Sciatic nerve (tissue), 2 donors: Measurements from ENCODE around the gene SPRR3. TPM values are rescaled to one million over a fixed set of nuclear protein-coding genes. Genes with fewer than 3 reads are reported as not detected.
"Not testable (repeated sequence)": the region's sequence is repeated elsewhere in the genome, so short reads cannot be mapped to it uniquely, and the experiment has no call there.

ENCODE experiments used
- ATAC-seq: fragments of 200-7000 bp; cut with Tn5 transposase; one replicate; pipeline ENCODE4 v1.9.1; 2020; ENCODE audit warnings: mild to moderate bottlenecking, moderate library complexity
- DNase-seq: peaks from one replicate; pipeline ENCODE4 v3.0.0-alpha.2; 2020; ENCODE audit warnings: low spot score
- intact Hi-C: fragments of 100-400 bp; cut with DNase I; formaldehyde crosslinking; loops from one replicate; pipeline ENCODE4 v1.14.2; 2022
- total RNA-seq: library from RNA; stranded (reverse); fragmentation: NEBNext Ultra II Directional; extraction: Animal tissue kit (Norgen Biotek cat#: 25700); gene quantifications from one replicate; pipeline ENCODE4 v1.2.1, GENCODE V29; 2021
- donor health status: DM: no; HTN: no; CAD: no.
- donor health status: DM: no; HTN: no; CAD: no.

The SPRR3 gene
- total RNA-seq, 1 donor from 2014 or later, result 0.45 TPM

DNA sequence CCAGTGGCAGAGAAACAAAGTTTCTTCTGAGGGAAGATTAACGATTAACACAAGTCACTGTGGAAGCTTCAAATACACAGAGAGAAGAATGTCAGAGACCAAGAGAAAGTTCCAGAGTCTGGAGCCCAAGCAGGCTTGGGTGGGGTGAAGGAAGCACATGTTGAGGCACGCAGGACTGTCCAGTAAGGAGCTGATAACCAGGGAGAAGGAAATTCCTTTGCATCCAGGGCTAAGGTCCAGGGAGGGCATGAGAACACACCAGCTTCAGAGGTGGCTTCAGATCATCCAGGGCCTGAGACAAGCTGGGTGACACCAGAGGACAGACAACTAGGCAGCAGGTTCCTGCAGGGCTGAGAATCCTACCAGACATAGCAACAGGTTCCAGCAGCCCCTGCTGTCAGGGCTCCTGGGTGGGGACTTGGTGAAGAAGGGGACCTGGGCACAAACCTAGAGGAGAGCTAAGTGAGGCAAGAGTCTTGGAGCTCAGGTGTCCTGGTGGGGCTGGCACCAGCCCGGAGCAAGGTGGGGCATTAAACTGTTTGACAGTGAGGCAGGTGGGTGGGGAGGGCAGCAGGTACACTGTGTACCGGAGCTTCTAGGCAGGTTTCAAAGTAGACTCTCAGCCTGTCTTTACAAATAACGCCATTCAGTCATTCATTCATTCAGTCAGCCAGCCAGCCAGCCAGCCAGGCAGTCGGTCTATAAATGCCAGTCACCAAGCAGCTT, 20.2 kb upstream of the SPRR3 start:
- ATAC-seq, result no peak
- intact Hi-C loops, result no loop called here
- DNase-seq, result no peak

DNA sequence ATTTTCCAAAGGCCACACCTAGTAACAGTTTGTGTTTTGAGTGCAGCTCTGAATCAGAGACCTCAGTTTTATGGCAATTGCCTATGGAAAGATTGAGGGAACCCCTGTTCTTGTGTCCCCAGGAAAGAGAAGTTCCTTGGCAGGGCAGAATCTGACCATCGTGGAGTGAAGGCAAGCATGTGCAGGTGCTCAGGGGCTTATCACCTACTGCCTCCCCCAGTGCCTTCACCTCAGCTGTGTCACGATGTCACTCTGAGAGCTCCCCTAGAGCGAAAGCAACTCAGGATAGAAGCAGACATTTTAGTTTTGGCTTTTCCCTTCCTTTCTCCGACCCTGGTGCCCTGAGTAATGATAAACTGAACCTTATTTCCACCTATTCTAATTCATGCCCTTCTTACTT, 19.5 kb upstream of the SPRR3 start:
- intact Hi-C loops, result no loop called here
- DNase-seq (no peak), ATAC-seq (no peak)

DNA sequence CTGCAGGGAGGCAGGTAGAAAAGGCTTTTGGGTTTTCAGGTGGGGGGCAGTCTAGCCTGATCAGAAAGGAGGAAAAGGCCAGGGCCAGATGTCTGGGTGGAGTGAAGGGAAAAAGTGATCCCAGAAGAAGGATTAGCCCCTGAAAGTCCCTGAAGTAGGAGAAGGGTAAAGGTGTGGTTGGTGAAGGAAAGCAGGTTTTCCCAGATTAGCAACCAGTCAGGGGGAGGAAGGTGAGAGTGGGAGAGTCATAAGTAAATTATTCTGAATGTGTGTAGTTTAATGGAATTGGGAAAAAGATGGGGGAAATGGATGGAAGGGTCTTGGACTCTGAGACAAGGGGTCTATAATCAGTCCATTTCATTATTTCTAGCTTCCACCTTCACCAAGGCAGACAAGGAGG, 18.3 kb upstream of the SPRR3 start:
- DNase-seq (no peak), ATAC-seq (no peak)
- intact Hi-C loops, result no loop called here

DNA sequence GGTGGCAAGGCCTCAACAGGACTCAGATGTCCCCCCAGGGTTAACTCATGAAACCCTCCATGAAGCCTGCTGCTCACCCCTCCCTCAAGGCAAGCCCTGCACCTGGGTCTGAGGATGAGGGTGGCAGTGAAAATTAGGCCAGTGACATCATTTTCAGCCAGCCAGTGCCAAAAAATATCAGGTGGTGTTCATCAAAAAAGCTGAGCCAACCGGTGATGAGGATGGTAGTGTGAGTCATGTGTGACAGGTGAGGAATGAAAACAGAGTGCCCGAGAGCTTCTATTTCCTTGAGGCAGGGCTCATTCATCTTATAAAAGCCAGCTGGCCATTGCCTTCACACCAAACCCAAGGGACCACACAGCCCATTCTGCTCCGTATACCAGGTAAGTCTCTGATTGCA, 17.8 kb upstream of the SPRR3 start, which contains the start of gene SPRR1A:
Gene SPRR1A, plus strand, starts transcription at position 339 of the 400 bp plus-strand sequence. CDS start 1,150 bp downstream, outside the sequence.
- intact Hi-C loops, result no loop called here
- DNase-seq, result no peak
- ATAC-seq, result no peak

DNA sequence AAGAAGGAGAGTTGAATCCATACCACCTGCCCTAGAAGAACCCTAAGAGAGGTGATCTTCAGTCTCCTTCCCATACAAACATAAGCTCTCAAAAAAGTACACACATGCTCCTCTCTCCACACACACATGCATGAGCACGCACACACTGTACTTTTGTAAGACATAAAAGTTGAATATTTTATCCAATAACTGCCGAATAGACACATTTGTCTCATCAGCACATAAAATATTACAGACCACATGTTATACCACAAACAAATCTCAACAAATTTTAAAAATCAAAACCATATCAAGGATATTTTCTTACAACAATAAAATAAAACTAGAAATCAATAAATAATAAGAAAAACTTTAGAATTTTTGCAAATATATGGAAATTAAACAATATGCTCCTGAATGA, 15.0 kb upstream of the SPRR3 start:
- DNase-seq (no peak), ATAC-seq (no peak)
- intact Hi-C loops, result no loop called here

DNA sequence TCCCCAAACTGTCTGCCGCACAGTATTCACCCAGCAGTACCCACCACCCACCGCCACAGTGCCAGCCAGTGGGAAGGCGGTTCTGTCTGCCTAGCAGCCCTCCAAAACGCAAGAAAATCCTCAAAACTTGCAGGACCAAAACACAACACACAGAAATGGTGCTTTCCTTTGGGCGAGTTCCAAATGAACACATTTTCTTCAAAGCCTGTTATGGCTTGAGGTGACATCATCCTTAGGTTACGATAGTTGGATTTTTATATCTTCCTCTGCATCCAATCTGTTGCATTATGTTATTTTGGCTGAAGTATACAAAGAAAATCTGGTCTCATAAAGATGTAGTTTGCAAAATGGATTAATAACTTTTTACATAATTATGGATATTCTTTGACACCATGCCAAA, 8.4 kb upstream of the SPRR3 start:
- no peak for ATAC-seq
- intact Hi-C loops, result no loop called here
- no peak for DNase-seq

DNA sequence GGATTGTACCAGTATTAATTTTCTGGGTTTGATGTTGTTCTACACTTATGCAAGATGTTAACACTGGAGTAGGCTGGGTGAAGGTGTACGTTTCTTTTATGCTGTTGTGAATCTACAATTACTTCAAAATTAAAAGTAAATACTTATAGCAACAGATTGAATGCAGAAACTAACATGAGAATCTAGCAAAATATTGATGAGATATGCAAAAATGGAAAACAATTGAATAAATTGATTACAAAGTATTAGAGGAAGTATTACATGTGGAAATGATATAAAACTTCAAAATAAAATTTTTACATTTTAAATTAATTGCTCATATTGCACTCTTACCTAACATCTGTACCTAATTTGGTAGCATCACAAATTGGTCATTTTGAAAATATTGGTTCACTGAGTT, 5.7 kb upstream of the SPRR3 start:
- ATAC-seq, result no peak
- intact Hi-C loops, result no loop called here
- no peak for DNase-seq

DNA sequence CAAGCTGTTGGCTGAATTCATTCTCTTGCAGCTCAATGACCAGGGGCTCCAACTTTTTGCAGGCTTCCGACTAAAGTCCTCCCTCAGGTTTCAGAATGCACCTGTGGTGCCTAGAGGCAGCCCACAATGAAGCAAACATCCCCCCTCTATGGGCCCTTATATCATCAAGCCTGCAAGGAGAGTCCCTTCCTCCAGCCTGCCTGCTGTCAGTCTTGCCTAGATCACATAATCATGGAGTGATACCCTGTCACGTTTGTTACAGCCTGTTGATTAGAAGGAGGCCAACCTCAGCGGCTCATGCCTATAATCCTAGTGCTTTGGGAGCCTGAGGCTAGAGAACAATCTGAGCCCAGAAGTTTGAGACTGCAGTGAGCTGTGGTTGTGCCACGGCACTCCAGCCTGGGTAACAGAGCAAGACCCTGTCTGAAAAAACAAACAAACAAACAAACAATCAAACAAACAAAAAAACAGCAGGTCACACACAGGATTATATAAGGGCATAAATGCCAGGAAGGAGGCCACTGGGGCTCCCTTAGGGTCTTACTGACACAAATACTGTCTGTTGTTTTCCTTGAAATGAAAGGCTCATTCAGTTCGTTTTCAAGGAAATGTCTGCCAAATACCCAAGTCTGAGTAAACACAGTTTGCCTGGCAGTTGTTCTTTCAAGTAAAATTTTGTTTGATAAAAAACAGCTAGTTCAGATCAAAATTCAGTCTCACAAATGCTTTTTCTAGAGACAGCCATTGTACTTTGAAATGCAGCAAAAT, 4.7 kb upstream of the SPRR3 start:
- intact Hi-C loops, result no loop called here
- ATAC-seq, result no peak
- no peak for DNase-seq

DNA sequence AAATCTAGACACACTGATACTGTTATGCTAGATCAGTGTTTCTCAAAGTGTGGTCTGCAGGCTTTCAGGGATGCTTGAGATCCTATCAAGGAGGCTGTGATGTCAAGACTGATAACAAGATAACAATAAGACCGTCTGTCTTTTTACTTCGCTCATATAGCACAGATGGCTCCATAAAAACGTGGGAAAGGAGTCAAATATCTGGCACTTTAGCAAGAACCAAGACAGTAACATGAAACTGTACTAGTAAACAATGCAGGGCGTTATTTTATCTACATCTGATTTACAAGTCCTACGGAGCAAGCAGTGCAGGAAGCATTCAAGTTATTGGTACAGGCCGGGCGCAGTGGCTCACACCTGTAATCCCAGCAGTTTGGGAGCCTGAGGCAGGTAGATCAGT, 3.6 kb upstream of the SPRR3 start:
- intact Hi-C loops, result no loop called here
- no peak for DNase-seq
- ATAC-seq, result no peak

DNA sequence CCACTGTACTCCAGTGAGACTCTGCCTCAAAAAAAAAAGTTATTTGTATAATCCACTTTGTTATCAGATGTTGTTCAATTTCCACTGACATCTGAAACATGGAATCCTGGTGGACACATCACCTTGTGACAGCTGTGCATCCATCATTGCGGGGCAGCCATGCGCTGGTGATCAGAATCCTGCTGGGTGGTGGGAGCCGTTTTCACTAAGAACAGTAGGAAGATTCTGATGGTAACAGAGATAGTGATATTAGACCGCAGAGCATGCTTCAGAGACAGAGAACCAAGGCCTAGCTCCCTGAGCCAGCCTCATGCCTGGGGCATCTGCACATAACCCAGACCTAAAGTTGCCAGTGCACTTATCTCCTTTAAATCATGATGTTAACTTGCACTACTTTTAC, 3.1 kb upstream of the SPRR3 start:
- intact Hi-C loops, result no loop called here
- no peak for ATAC-seq

DNA sequence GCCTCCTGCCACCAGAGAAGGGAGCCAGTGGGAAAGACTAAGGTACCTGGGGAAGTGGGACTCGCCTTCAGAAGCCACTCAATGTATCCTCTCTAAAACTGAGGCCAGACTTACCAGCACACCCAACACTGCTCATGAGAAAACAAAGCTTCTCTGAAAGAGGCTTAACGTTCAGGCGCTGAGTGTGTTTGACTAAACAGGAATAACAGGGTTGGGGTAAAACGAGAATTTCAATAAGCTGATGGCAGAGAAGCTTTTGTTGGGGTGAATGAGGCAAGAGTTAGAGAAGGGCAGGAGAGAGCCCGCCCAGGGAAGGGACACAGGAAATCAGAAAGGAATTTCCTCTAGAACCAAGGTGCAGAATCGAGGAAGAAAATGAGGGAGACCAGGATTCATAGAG, 1.7 kb upstream of the SPRR3 start:
- no peak for ATAC-seq
- DNase-seq, result no peak
- intact Hi-C loops, result no loop called here

More for the DNA sequence above, 3.1 kb upstream of the SPRR3 start:
- no peak for DNase-seq

DNA sequence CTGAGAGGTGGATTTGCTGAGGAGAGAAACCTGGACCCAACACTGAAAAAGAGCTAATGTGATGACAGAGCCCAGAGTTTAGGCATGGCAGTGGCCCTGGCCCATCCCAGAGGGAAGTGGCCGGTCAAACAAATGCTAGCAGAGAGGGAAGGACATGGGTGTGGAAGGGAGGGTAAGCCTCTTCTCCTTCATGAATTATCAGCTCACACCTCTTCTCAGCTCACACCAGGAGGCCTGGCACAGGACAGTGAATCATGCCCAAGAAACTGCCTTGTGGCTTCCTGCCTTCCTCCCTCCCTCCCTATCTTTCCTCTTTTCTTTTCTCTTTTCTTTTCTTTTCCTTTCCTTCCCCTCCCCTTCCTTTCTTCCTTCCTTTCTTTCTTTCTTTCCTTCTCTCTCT, 1.3 kb upstream of the SPRR3 start:
- intact Hi-C loops, result no loop called here
- ATAC-seq (no peak), DNase-seq (no peak)

DNA sequence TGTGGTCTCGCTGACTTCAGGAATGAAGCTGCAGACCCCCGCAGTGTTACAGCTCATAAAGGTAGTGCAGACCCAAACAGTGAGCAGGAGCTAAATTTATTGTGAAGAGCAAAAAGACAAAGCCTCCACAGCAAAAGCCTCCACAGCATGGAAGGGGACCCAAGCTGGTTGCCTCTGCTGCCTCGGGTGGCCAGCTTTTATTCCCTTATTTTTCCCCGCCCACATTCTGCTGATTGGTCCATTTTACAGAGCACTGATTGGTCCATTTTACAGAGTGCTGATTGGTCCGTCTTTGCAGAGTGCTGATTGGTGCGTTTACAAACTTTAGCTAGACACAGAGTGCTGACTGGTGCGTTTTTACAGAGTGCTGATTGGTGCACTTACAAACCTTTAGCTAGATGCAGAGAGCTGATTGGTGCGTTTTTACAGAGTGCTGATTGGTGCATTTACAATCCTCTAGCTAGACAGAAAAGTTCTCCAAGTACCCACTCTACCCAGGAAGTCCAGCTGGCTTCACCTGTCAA, 9.7 kb downstream of the SPRR3 start:
- ATAC-seq, intact Hi-C loops, DNase-seq: not testable (repeated sequence)

DNA sequence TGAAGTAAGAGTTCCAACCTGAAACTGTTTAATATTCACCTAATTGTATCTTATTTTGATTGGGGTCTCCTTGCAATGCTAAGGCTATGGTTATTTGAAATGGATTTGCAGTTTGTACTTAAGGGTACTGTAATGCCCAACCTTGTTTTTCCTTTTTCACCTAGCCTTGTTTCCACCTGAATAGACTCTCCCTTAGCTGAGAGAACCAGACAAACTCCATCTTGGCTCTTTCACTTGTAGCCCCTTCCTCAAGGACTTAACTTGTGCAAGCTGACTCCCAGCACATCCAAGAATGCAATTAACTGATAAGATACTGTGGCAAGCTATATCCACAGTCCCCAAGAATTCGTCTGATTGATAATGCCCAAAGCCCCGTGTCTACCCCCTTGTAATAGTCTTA, 20.3 kb downstream of the SPRR3 start:
- ATAC-seq, DNase-seq, intact Hi-C loops: not testable (repeated sequence)

DNA sequence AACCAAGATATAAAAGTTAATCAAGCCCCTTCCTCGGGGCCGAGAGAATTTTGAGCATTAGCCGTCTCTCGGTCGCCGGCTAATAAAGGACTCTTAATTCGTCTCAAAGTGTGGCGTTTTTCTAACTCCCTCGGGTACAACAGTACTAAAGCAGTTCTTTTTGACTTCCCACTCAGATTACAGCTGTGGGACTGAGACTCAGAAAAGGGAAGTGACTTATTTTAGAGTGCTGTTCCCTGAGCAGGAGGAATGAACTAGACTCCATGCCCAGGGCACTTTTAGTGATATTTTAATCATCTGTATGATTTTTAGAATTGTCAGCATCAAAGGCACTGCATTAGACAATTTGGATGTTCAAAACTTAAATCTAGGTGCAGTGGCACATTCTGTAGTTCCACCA, 20.8 kb downstream of the SPRR3 start:
- DNase-seq, intact Hi-C loops, ATAC-seq: not testable (repeated sequence)

DNA sequence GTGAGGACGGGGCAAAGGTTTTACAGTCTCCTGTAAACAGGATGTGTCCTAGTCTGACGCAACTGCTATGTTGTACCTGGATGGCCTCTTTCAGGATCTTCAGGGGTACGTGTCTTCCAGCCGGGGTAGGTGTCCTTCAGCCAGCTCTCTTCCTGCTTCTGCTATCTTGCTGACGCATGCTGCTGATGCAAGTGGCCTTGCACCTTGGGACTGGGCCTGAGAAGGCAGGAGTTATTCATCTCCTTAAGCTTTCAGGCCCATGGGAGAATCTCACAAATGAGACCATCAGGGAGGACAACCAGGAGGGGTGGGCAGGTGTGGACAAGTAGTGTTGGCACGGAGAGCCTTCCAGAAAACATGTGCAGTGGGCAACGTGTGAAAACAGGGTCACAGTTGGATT, 21.6 kb downstream of the SPRR3 start:
- ATAC-seq (no peak), DNase-seq (no peak)
- intact Hi-C loops, result no loop called here

DNA sequence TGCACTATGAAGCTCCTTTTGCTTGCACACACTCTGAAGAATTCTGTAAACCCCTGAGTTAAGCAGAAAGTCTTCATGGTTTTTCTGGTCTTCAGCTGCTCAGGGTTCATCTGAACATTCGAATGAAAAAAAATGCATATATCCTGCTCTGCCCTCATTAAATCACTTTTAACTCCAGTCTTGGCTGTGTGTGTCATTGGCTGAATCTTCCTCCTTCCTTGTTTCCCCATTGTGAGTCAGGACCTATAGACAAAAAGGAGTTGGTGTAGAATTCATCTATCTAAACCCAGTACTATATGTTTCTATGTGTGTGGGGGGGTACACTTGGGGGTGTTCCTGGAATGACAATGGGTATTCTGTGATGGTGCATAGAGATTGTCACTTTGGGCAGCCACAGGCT, 22.9 kb downstream of the SPRR3 start:
- intact Hi-C loops, result no loop called here
- ATAC-seq, result no peak
- no peak for DNase-seq

DNA sequence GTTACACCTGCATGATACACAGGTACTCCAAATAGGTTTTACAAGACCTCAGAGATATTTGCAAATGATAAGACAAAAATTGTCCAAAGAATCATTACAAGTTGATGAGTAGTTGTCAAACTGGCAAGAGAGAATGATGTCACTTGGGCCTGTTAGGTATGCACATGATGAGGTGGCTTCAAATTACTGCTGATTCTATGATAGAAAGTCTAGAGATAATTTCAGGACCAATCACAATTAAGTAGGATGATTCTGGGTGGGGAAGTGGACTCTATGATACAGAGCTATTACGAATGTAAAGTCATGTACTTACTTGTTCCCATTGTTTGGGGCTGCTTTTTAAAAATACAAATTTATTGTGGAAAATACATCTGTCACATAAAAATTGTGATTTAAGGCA, 24.2 kb downstream of the SPRR3 start:
- DNase-seq, result no peak
- no peak for ATAC-seq
- intact Hi-C loops, result no loop called here

DNA sequence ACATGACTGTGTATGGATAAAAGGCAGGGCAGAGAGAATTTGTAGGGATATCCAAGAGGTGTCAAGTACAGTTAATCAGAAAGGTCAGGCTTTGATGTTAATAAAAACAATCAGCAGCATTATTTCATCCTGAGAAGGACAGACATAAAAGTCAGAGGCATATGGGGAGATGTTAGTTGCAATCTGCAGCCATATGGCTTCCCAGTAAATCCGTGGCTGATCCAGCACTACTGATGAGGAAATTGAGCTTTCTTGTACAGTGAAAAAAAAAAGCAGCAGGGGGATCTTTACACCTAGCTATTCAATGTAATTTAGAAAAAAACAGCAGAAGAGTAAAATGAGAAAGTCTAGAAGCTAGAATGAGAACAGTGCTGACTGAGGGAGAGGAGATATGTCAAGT, 27.2 kb downstream of the SPRR3 start:
- ATAC-seq (no peak), DNase-seq (no peak)
- intact Hi-C loops, result no loop called here

DNA sequence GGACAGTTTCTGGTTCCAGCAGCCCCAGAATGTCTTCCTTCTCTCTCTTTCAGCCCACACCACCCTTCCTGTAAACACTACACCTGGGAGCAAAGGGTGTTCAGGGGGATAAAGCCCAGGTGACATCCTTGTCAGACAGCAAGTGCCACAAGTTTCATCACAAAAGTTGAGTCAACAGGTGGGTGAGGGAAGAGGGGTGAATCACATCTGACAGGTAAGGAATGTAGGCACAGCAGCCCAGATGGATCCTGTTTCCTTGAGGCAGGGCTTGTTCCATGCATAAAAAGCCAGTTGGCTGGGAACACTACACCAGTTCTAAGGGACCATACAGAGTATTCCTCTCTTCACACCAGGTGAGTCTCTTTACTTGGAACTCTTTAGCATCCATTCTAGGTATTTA, 29.3 kb downstream of the SPRR3 start, which contains the start of gene SPRR1B:
Gene SPRR1B, plus strand, starts transcription at position 309 of the 400 bp plus-strand sequence. CDS start 1,143 bp downstream, outside the sequence.
- no peak for DNase-seq
- intact Hi-C loops, result no loop called here

More for the DNA sequence above, 29.3 kb downstream of the SPRR3 start, which contains the start of gene SPRR1B:
- ATAC-seq, result no peak
